Measurements from ENCODE around the gene PRKG1. TPM values are rescaled to one million over a fixed set of nuclear protein-coding genes. Genes with fewer than 3 reads are reported as not detected.
"Not testable (repeated sequence)": the region's sequence is repeated elsewhere in the genome, so short reads cannot be mapped to it uniquely, and the experiment has no call there.

PRKG1 gene
- total RNA-seq, 1 experiment from 2014 or later, result 10.4 TPM

- H3K27me3 ChIP-seq (ENCODE audit: insufficient read depth, low read length), result no peaks in the 10 kb centered on the region
- no peak overlapping the region for H2BK12ac ChIP-seq (ENCODE audit: insufficient read length, low read depth, low read length)
- WGBS (ENCODE audit: extremely low coverage, insufficient read length, low lambda C conversion rate), result no CpG with 5 or more reads among the region's 5 CpGs
- no peak overlapping the region for H3K18ac ChIP-seq (ENCODE audit: insufficient read length, low read depth, low read length)
- DNase-seq, result no peak
- no peak overlapping the region for H3K4me2 ChIP-seq (ENCODE audit: insufficient read depth, insufficient read length, low read length)
- H2AFZ ChIP-seq (ENCODE audit: low read length), result no peak overlapping the region
- no peak overlapping the region for H2BK20ac ChIP-seq (ENCODE audit: low read depth, low read length, poor library complexity, severe bottlenecking)
- no peak overlapping the region for H3K27ac ChIP-seq (ENCODE audit: insufficient read length, low read depth, low read length)
- Mint-ChIP-seq H3K27ac (no peak overlapping the region), H3K4me3 (no peak overlapping the region), H3K36me3 (ENCODE audit: insufficient read depth in 1 of 3, low read depth in 3 of 3) (peaks cover 13 to 29% (median 21%) of the 10 kb centered on the region in 3 experiments), H3K27me3 (ENCODE audit: low read depth) (no peaks in the 10 kb centered on the region; the same call in 1 of the 2 replicates), H3K4me1 (peaks cover 15 to 22% of the 10 kb centered on the region in 2 experiments), H3K9me3 (peaks cover 18 to 25% of the 10 kb centered on the region in 2 experiments; a peak in 4 of 5 replicates)
- H2BK5ac ChIP-seq (ENCODE audit: insufficient read length, low read length), result no peak overlapping the region
- no peak overlapping the region for H3K9ac ChIP-seq (ENCODE audit: extremely low read depth, insufficient read length, low read length)
- H3K9me3 ChIP-seq (ENCODE audit: control insufficient read depth, low read depth, low read length), result no peaks in the 10 kb centered on the region
- no peak overlapping the region for H2AK5ac ChIP-seq (ENCODE audit: insufficient read length, low read length)
- no peak overlapping the region for H3T11ph ChIP-seq (ENCODE audit: low read length)
- H3K79me1 ChIP-seq (ENCODE audit: insufficient read depth, low read depth, low read length, poor library complexity, severe bottlenecking), result no peaks in the 10 kb centered on the region
- no peak overlapping the region for H4K91ac ChIP-seq (ENCODE audit: insufficient read length, low read depth, low read length)
- no peaks in the 10 kb centered on the region for H3K79me2 ChIP-seq (ENCODE audit: insufficient read depth, low read length)
- H2BK15ac ChIP-seq (ENCODE audit: low read depth, low read length), result no peak overlapping the region
- H3K4me1 ChIP-seq (ENCODE audit: insufficient read depth, low read length), result peaks cover 7% of the 10 kb centered on the region; the same call in 1 of the 2 replicates
- H3K56ac ChIP-seq (ENCODE audit: insufficient read length, low read depth, low read length), result no peak overlapping the region
- H3K4ac ChIP-seq (ENCODE audit: low read depth, low read length), result no peak overlapping the region
- no peak for TF ChIP-seq CTCF (conservative IDR thresholded peaks at IDR 0.05)
- no peaks in the 10 kb centered on the region for H3K23me2 ChIP-seq (ENCODE audit: insufficient read length, low read depth, low read length, poor library complexity, severe bottlenecking)
- no peak overlapping the region for H4K5ac ChIP-seq (ENCODE audit: insufficient read length, low read depth, low read length)
- no peak overlapping the region for H4K8ac ChIP-seq (replicated peaks; ENCODE audit: insufficient read length, low read depth, low read length)
- H3K14ac ChIP-seq (ENCODE audit: insufficient read depth, low read length), result no peak overlapping the region
- no peaks in the 10 kb centered on the region for H4K20me1 ChIP-seq (ENCODE audit: control insufficient read depth, insufficient read depth, insufficient read length)
- no peak overlapping the region for H2BK120ac ChIP-seq (ENCODE audit: low read depth, low read length, poor library complexity, severe bottlenecking)
- no peak overlapping the region for H3K23ac ChIP-seq (ENCODE audit: insufficient read length, low read depth, low read length)
Observed at GRCh38 chr10:51273574-51273973, 199.3 kb downstream of the PRKG1 start.

GRCh38 chr10:51276097-51276496, 201.8 kb downstream of the PRKG1 start:
- not testable (repeated sequence) for H3K27me3 ChIP-seq (ENCODE audit: insufficient read depth, low read length); DNase-seq; H4K20me1 ChIP-seq (ENCODE audit: control insufficient read depth, insufficient read depth, insufficient read length); H4K5ac ChIP-seq (ENCODE audit: insufficient read length, low read depth, low read length); H2AK5ac ChIP-seq (ENCODE audit: insufficient read length, low read length); H3T11ph ChIP-seq (ENCODE audit: low read length); H3K4me3 Mint-ChIP-seq; H2BK20ac ChIP-seq (ENCODE audit: low read depth, low read length, poor library complexity, severe bottlenecking); H4K8ac ChIP-seq (replicated peaks; ENCODE audit: insufficient read length, low read depth, low read length); H2BK5ac ChIP-seq (ENCODE audit: insufficient read length, low read length); H2BK120ac ChIP-seq (ENCODE audit: low read depth, low read length, poor library complexity, severe bottlenecking); H2BK12ac ChIP-seq (ENCODE audit: insufficient read length, low read depth, low read length); H3K4me2 ChIP-seq (ENCODE audit: insufficient read depth, insufficient read length, low read length); H3K79me1 ChIP-seq (ENCODE audit: insufficient read depth, low read depth, low read length, poor library complexity, severe bottlenecking); H3K23ac ChIP-seq (ENCODE audit: insufficient read length, low read depth, low read length); H3K4ac ChIP-seq (ENCODE audit: low read depth, low read length); H2AFZ ChIP-seq (ENCODE audit: low read length); H3K9me3 ChIP-seq (ENCODE audit: control insufficient read depth, low read depth, low read length); H3K14ac ChIP-seq (ENCODE audit: insufficient read depth, low read length); H4K91ac ChIP-seq (ENCODE audit: insufficient read length, low read depth, low read length); H3K27ac Mint-ChIP-seq; H3K56ac ChIP-seq (ENCODE audit: insufficient read length, low read depth, low read length); H3K23me2 ChIP-seq (ENCODE audit: insufficient read length, low read depth, low read length, poor library complexity, severe bottlenecking); H3K27me3 Mint-ChIP-seq (ENCODE audit: low read depth); H3K18ac ChIP-seq (ENCODE audit: insufficient read length, low read depth, low read length); H3K79me2 ChIP-seq (ENCODE audit: insufficient read depth, low read length); H3K27ac ChIP-seq (ENCODE audit: insufficient read length, low read depth, low read length); H3K4me1 Mint-ChIP-seq; H3K4me1 ChIP-seq (ENCODE audit: insufficient read depth, low read length); H2BK15ac ChIP-seq (ENCODE audit: low read depth, low read length); H3K9ac ChIP-seq (ENCODE audit: extremely low read depth, insufficient read length, low read length)
- Mint-ChIP-seq H3K9me3 (peaks cover 30 to 37% of the 10 kb centered on the region in 2 experiments), H3K36me3 (ENCODE audit: insufficient read depth in 1 of 3, low read depth in 3 of 3) (peaks cover 19 to 37% (median 25%) of the 10 kb centered on the region in 3 experiments)
- WGBS (ENCODE audit: extremely low coverage, insufficient read length, low lambda C conversion rate), result no CpG with 5 or more reads among the region's 6 CpGs

Data from H9 (cell line).